ENCODE measurements around the gene CCT2. TPM values are rescaled to one million over a fixed set of nuclear protein-coding genes. Genes with fewer than 3 reads are reported as not detected.

CCT2 gene
- total RNA-seq, 1 experiment from 2014 or later: 342 TPM

GRCh38 chr12:69585189-69586062 is at the start of gene CCT2 (continued):
- TF ChIP-seq NFE2L1 (CRISPR knock-in tag; IDR thresholded peaks at IDR 0.05): peak; percentile 93
- peak; percentile 16; the same call in 1 of the 2 replicates for TF ChIP-seq ESRRA (CRISPR knock-in tag; IDR thresholded peaks at IDR 0.05; ENCODE audit: borderline replicate concordance)
- TF ChIP-seq ZNF281 (CRISPR knock-in tag; IDR thresholded peaks at IDR 0.05): no peak; the same call in none of the 2 replicates
- peak; percentile 73 for TF ChIP-seq FOXK1 (CRISPR knock-in tag; IDR thresholded peaks at IDR 0.05)
- TF ChIP-seq, protein P1, sequence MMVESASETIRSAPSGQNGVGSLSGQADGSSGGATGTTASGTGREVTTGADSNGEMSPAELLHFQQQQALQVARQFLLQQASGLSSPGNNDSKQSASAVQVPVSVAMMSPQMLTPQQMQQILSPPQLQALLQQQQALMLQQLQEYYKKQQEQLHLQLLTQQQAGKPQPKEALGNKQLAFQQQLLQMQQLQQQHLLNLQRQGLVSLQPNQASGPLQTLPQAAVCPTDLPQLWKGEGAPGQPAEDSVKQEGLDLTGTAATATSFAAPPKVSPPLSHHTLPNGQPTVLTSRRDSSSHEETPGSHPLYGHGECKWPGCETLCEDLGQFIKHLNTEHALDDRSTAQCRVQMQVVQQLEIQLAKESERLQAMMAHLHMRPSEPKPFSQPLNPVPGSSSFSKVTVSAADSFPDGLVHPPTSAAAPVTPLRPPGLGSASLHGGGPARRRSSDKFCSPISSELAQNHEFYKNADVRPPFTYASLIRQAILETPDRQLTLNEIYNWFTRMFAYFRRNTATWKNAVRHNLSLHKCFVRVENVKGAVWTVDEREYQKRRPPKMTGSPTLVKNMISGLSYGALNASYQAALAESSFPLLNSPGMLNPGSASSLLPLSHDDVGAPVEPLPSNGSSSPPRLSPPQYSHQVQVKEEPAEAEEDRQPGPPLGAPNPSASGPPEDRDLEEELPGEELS (CRISPR knock-in tag; IDR thresholded peaks at IDR 0.05): peak; percentile 69; the same call in 1 of the 2 replicates
- no peak for TF ChIP-seq GTF2I (CRISPR knock-in tag; conservative IDR thresholded peaks at IDR 0.05)
- TF ChIP-seq, protein P2, sequence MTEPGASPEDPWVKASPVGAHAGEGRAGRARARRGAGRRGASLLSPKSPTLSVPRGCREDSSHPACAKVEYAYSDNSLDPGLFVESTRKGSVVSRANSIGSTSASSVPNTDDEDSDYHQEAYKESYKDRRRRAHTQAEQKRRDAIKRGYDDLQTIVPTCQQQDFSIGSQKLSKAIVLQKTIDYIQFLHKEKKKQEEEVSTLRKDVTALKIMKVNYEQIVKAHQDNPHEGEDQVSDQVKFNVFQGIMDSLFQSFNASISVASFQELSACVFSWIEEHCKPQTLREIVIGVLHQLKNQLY (CRISPR knock-in tag; IDR thresholded peaks at IDR 0.05): no peak
- peak; percentile 74; the same call in 1 of the 2 replicates for TF ChIP-seq PRRX2 (CRISPR knock-in tag; IDR thresholded peaks at IDR 0.05)
- TF ChIP-seq GRHL2 (CRISPR knock-in tag; IDR thresholded peaks at IDR 0.05; ENCODE audit: insufficient replicate concordance, severe bottlenecking): no peak
- TF ChIP-seq RORB (CRISPR knock-in tag; IDR thresholded peaks at IDR 0.05): no peak
- TF ChIP-seq, protein P3, sequence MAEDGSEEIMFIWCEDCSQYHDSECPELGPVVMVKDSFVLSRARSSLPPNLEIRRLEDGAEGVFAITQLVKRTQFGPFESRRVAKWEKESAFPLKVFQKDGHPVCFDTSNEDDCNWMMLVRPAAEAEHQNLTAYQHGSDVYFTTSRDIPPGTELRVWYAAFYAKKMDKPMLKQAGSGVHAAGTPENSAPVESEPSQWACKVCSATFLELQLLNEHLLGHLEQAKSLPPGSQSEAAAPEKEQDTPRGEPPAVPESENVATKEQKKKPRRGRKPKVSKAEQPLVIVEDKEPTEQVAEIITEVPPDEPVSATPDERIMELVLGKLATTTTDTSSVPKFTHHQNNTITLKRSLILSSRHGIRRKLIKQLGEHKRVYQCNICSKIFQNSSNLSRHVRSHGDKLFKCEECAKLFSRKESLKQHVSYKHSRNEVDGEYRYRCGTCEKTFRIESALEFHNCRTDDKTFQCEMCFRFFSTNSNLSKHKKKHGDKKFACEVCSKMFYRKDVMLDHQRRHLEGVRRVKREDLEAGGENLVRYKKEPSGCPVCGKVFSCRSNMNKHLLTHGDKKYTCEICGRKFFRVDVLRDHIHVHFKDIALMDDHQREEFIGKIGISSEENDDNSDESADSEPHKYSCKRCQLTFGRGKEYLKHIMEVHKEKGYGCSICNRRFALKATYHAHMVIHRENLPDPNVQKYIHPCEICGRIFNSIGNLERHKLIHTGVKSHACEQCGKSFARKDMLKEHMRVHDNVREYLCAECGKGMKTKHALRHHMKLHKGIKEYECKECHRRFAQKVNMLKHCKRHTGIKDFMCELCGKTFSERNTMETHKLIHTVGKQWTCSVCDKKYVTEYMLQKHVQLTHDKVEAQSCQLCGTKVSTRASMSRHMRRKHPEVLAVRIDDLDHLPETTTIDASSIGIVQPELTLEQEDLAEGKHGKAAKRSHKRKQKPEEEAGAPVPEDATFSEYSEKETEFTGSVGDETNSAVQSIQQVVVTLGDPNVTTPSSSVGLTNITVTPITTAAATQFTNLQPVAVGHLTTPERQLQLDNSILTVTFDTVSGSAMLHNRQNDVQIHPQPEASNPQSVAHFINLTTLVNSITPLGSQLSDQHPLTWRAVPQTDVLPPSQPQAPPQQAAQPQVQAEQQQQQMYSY (CRISPR knock-in tag; IDR thresholded peaks at IDR 0.05): no peak; the same call in 1 of the 2 replicates
- TF ChIP-seq, protein P4, sequence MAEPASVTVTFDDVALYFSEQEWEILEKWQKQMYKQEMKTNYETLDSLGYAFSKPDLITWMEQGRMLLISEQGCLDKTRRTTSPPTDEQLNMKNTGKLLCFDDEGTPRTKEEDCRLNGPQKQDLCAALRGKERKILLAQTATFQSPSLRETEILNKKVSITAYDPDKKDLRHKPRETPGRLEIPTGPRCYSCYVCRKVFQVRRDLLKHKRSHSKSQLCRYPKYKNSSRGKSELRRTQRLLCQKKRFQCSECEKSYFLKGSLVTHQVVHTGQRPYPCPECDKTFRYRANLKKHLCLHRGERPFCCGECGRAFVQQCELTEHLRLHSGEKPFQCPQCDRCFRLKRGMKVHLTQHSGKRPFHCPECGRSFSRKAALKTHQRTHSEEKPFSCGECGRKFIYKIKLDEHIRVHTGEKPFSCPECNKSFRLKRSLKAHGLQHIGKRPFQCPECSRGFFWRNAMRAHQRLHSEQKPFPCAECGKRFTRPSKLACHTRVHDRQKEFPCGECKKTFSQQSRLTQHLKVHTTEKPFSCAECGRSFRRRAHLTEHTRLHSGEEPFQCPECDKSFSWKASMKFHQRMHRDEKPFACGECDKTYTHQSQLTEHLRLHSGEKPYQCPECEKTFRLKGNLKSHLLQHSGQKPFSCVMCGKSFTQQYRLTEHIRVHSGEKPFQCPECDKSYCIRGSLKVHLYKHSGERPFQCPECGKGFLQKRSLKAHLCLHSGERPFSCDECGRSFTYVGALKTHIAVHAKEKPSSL (CRISPR knock-in tag; conservative IDR thresholded peaks at IDR 0.05): no peak
- peak; percentile 75 for TF ChIP-seq NFATC4 (CRISPR knock-in tag; IDR thresholded peaks at IDR 0.05)
- TF ChIP-seq ZNF219 (CRISPR knock-in tag; IDR thresholded peaks at IDR 0.05; ENCODE audit: borderline replicate concordance): 0 out of 2 replicates have a peak, but pooled peaks have one; percentile 81
- TF ChIP-seq, protein P5, sequence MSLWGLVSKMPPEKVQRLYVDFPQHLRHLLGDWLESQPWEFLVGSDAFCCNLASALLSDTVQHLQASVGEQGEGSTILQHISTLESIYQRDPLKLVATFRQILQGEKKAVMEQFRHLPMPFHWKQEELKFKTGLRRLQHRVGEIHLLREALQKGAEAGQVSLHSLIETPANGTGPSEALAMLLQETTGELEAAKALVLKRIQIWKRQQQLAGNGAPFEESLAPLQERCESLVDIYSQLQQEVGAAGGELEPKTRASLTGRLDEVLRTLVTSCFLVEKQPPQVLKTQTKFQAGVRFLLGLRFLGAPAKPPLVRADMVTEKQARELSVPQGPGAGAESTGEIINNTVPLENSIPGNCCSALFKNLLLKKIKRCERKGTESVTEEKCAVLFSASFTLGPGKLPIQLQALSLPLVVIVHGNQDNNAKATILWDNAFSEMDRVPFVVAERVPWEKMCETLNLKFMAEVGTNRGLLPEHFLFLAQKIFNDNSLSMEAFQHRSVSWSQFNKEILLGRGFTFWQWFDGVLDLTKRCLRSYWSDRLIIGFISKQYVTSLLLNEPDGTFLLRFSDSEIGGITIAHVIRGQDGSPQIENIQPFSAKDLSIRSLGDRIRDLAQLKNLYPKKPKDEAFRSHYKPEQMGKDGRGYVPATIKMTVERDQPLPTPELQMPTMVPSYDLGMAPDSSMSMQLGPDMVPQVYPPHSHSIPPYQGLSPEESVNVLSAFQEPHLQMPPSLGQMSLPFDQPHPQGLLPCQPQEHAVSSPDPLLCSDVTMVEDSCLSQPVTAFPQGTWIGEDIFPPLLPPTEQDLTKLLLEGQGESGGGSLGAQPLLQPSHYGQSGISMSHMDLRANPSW (CRISPR knock-in tag; conservative IDR thresholded peaks at IDR 0.05; ENCODE audit: low read depth): no peak
- TF ChIP-seq, protein P6, sequence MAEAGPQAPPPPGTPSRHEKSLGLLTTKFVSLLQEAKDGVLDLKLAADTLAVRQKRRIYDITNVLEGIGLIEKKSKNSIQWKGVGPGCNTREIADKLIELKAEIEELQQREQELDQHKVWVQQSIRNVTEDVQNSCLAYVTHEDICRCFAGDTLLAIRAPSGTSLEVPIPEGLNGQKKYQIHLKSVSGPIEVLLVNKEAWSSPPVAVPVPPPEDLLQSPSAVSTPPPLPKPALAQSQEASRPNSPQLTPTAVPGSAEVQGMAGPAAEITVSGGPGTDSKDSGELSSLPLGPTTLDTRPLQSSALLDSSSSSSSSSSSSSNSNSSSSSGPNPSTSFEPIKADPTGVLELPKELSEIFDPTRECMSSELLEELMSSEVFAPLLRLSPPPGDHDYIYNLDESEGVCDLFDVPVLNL (CRISPR knock-in tag; IDR thresholded peaks at IDR 0.05; ENCODE audit: borderline replicate concordance, low read depth): 0 out of 2 replicates have a peak, but pooled peaks have one; percentile 19
- TF ChIP-seq TEAD4 (CRISPR knock-in tag; IDR thresholded peaks at IDR 0.05): 0 out of 2 replicates have a peak, but pooled peaks have one; percentile 69
- TF ChIP-seq CBFB (CRISPR knock-in tag; IDR thresholded peaks at IDR 0.05; ENCODE audit: low read depth): no peak
- TF ChIP-seq ZNF416 (CRISPR knock-in tag; IDR thresholded peaks at IDR 0.05): 0 out of 2 replicates have a peak, but pooled peaks have one; percentile 58
- TF ChIP-seq SOX15 (CRISPR knock-in tag; IDR thresholded peaks at IDR 0.05): no peak
- no peak for TF ChIP-seq ZNF423 (CRISPR knock-in tag; IDR thresholded peaks at IDR 0.05)
- TF ChIP-seq, protein P7, sequence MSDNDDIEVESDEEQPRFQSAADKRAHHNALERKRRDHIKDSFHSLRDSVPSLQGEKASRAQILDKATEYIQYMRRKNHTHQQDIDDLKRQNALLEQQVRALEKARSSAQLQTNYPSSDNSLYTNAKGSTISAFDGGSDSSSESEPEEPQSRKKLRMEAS (CRISPR knock-in tag; IDR thresholded peaks at IDR 0.05): peak; percentile 98
